B cell (primary cell): ENCODE measurements around the gene GMEB2. TPM values are rescaled to one million over a fixed set of nuclear protein-coding genes. Genes with fewer than 3 reads are reported as not detected.

Experiments
- ATAC-seq: fragments of 200-7000 bp; cut with Tn5 transposase; one replicate; pipeline ENCODE4 v1.10.0; 2021; ENCODE audit warnings: low read depth, mild to moderate bottlenecking, moderate number of reproducible peaks, moderate library complexity
- CTCF ChIA-PET: fragments of 350-600 bp; sonication (Branson Sonifier 250); formaldehyde crosslinking; loops from one replicate; lab custom pipeline; 2021; ENCODE audit warnings: antibody characterized with exemption, inconsistent platforms; lab: Charles Lee
- POLR2A ChIA-PET: fragments of 350-600 bp; sonication (Branson Sonifier 250); formaldehyde crosslinking; loops from one replicate; lab custom pipeline; 2021; ENCODE audit warnings: antibody characterized with exemption; lab: Charles Lee
- DNase-seq: peaks from one replicate; pipeline ENCODE4 v3.0.0; 2013
- H2AFZ ChIP-seq: 2 replicates; pipeline ENCODE4 v1.6.1; 2012; ENCODE audit warnings: mild to moderate bottlenecking, low read depth, low read length; ENCODE audit not compliant: insufficient read depth, poor library complexity, severe bottlenecking
- H3K27ac ChIP-seq, 2 donors: 1 replicate in 1 of 2; 2 replicates in 1 of 2; pipeline ENCODE4 v1.5.1; 2012 to 2013; ENCODE audit warnings: low read length in 2 of 2, mild to moderate bottlenecking in 2 of 2, moderate library complexity in 1 of 2
- H3K27me3 ChIP-seq, 4 experiments: fragments of 200-600 bp in 1 of 4; sonication (generic) in 1 of 4; replicated peaks in 1 of 4; 1 replicate in 2 of 4; 2 replicates in 2 of 4; pipeline versions ENCODE4 v1.6.1 to v1.7.0; 2013 to 2016; ENCODE audit warnings: low read length in 3 of 4, mild to moderate bottlenecking in 2 of 4, mixed read lengths in 1 of 4, moderate library complexity in 1 of 4; ENCODE audit not compliant: insufficient read depth in 4 of 4, control insufficient read depth in 3 of 4; ENCODE audit errors: control extremely low read depth in 1 of 4
- H3K36me3 ChIP-seq, 2 experiments: replicated peaks in 1 of 2; 1 replicate in 1 of 2; 2 replicates in 1 of 2; pipeline versions ENCODE4 v1.6.1 to v1.7.1; 2013; ENCODE audit warnings: low read length in 1 of 2; ENCODE audit not compliant: insufficient read depth in 2 of 2, control insufficient read depth in 1 of 2; ENCODE audit errors: control extremely low read depth in 1 of 2, extremely low read depth in 1 of 2
- H3K4me1 ChIP-seq, 2 donors: fragments of 200-600 bp in 1 of 2; sonication (generic) in 1 of 2; 1 replicate in 1 of 2; 2 replicates in 1 of 2; pipeline versions ENCODE4 v1.5.1 to v1.6.1; 2013 to 2017; ENCODE audit warnings: low read length in 2 of 2; ENCODE audit not compliant: control insufficient read depth in 2 of 2, insufficient read depth in 2 of 2
- H3K4me2 ChIP-seq: replicated peaks from 2 replicates; pipeline ENCODE3; 2012; ENCODE audit warnings: mild to moderate bottlenecking, low read depth, low read length; ENCODE audit not compliant: poor library complexity, severe bottlenecking
- H3K4me3 ChIP-seq, 5 experiments: fragments of 200-600 bp in 1 of 5; sonication (generic) in 1 of 5; 1 replicate in 3 of 5; 2 replicates in 2 of 5; pipeline versions ENCODE4 v1.5.1 to v1.7.0; 2011 to 2016; ENCODE audit warnings: low read length in 4 of 5, mild to moderate bottlenecking in 4 of 5, low read depth in 2 of 5, control low read depth in 1 of 5, moderate library complexity in 1 of 5; ENCODE audit not compliant: insufficient read depth in 1 of 5; ENCODE audit errors: control extremely low read depth in 1 of 5, extremely low read depth in 1 of 5
- H3K79me2 ChIP-seq: fragments of 200-600 bp; sonication (generic); one replicate; pipeline ENCODE4 v1.6.0; 2016; ENCODE audit warnings: low read length; ENCODE audit not compliant: control insufficient read depth, insufficient read depth
- H3K9ac ChIP-seq: fragments of 200-600 bp; sonication (generic); 2 replicates; pipeline ENCODE4 v1.6.1; 2017; ENCODE audit warnings: mild to moderate bottlenecking, low read length, moderate library complexity
- H3K9me3 ChIP-seq, 3 donors: one replicate each; pipeline versions ENCODE4 v1.6.1 to v1.7.1; 2013; ENCODE audit warnings: low read length in 2 of 3; ENCODE audit not compliant: control insufficient read depth in 2 of 3, insufficient read depth in 1 of 3; ENCODE audit errors: control extremely low read depth in 1 of 3
- H4K20me1 ChIP-seq: 2 replicates; pipeline ENCODE4 v1.6.0; 2012; ENCODE audit warnings: mild to moderate bottlenecking, low read length; ENCODE audit not compliant: insufficient read depth, control insufficient read depth, poor library complexity, severe bottlenecking
- H3K27ac Mint-ChIP-seq: one replicate; pipeline ENCODE4 v1.8.0; 2021; ENCODE audit warnings: mixed read lengths
- H3K27me3 Mint-ChIP-seq: one replicate; pipeline ENCODE4 v1.8.0; 2021; ENCODE audit warnings: mixed read lengths
- H3K4me1 Mint-ChIP-seq: one replicate; pipeline ENCODE4 v1.8.0; 2021; ENCODE audit warnings: mixed read lengths
- H3K4me3 Mint-ChIP-seq: one replicate; pipeline ENCODE4 v1.8.0; 2021; ENCODE audit warnings: mixed read lengths
- H3K9me3 Mint-ChIP-seq: one replicate; pipeline ENCODE4 v1.8.0; 2022; ENCODE audit warnings: mixed read lengths; ENCODE audit not compliant: insufficient read depth
- CTCF ChIP-seq: fragments of 200-600 bp; IDR thresholded peaks from one replicate; pipeline ENCODE4 v1.8.0; 2022; ENCODE audit warnings: antibody characterized with exemption, mild to moderate bottlenecking
- EZH2 ChIP-seq: IDR thresholded peaks from 2 replicates; pipeline ENCODE4 v1.6.1; 2012; ENCODE audit warnings: borderline replicate concordance, low read depth, mild to moderate bottlenecking, moderate library complexity, low read length; ENCODE audit not compliant: insufficient read depth, poor library complexity, severe bottlenecking
- WGBS: methylation state at CpG from one replicate; pipeline ENCODE4 v1.1.5; 2013; ENCODE audit warnings: missing lambda C conversion rate; ENCODE audit not compliant: insufficient coverage; 5-methylcytosine and 5-hydroxymethylcytosine counted together
- intact Hi-C: fragments of 100-400 bp; cut with micrococcal nuclease; formaldehyde crosslinking; loops from one replicate; pipeline ENCODE4 v1.10.0; 2022
- polyA plus RNA-seq: library from polyadenylated mRNA; depleted of rRNA; stranded (reverse); fragments of >200 nt; gene quantifications from 2 replicates; pipeline ENCODE4 v1.2.3, GENCODE V29; 2012
- total RNA-seq, 2 donors: library from RNA; stranded (reverse); fragments of 120-200 nt in 1 of 2; gene quantifications; 1 replicate in 1 of 2; 2 replicates in 1 of 2; pipeline versions ENCODE4 v1.2.3 to v1.2.4, GENCODE V29; 2013 to 2022

Gene GMEB2
- total and polyA plus RNA-seq, 2 donors (not counting 1 experiment from before 2014, with no cell fraction given): 17.7 to 24.5 TPM

GRCh38 chr20:63648895-63649589 is 22.1 kb upstream of the GMEB2 start:
- no peak for ATAC-seq
- H3K4me3 Mint-ChIP-seq: no peak overlapping the region
- H3K4me1 ChIP-seq: peaks cover 13 to 19% of the 10 kb centered on the region in 2 donors
- no peak overlapping the region for H3K27ac ChIP-seq
- no peak overlapping the region for H3K4me3 ChIP-seq
- no peak overlapping the region for H2AFZ ChIP-seq
- intact Hi-C loops: no loop called here
- peaks cover 9% of the 10 kb centered on the region for H3K4me1 Mint-ChIP-seq
- H3K9ac ChIP-seq: no peak overlapping the region
- H3K27me3 Mint-ChIP-seq: peaks cover 4% of the 10 kb centered on the region
- H3K9me3 Mint-ChIP-seq: no peaks in the 10 kb centered on the region
- no peaks in the 10 kb centered on the region for H3K79me2 ChIP-seq
- WGBS: 80% methylated on average over 9 of the region's 11 CpGs
- H3K36me3 ChIP-seq: no peaks in the 10 kb centered on the region
- TF ChIP-seq CTCF (no peak), EZH2 (no peak)
- peaks cover 0 to 9% (median 3%) of the 10 kb centered on the region in 4 experiments for H3K27me3 ChIP-seq
- no peak overlapping the region for H3K27ac Mint-ChIP-seq
- CTCF ChIA-PET: interaction anchor here (1.2 kb wide), 1 partner anchor 13 kb away, joined by 4 read pairs; no protein-coding TSS in a partner anchor
- H3K9me3 ChIP-seq: peaks cover 0 to under 1% (median 0%) of the 10 kb centered on the region in 3 donors
- H4K20me1 ChIP-seq: no peaks in the 10 kb centered on the region
- H3K4me2 ChIP-seq: no peak overlapping the region
- POLR2A ChIA-PET: no interaction called here
- DNase-seq: no peak

GRCh38 chr20:63648190-63648589 is 21.3 kb upstream of the GMEB2 start:
- Histone ChIP-seq H2AFZ (no peak overlapping the region), H3K4me1 (peaks cover 7 to 12% of the 10 kb centered on the region in 2 donors), H3K36me3 (no peaks in the 10 kb centered on the region), H3K9me3 (no peaks in the 10 kb centered on the region), H3K4me2 (no peak overlapping the region), H3K4me3 (no peak overlapping the region), H3K27ac (no peak overlapping the region), H3K27me3 (peaks cover 0 to 3% (median 1%) of the 10 kb centered on the region in 4 experiments), H4K20me1 (no peaks in the 10 kb centered on the region), H3K9ac (no peak overlapping the region), H3K79me2 (no peaks in the 10 kb centered on the region)
- no peak overlapping the region for H3K27ac Mint-ChIP-seq
- TF ChIP-seq EZH2 (no peak), CTCF (no peak)
- intact Hi-C loops: no loop called here
- POLR2A ChIA-PET: no interaction called here
- peaks cover 4% of the 10 kb centered on the region for H3K27me3 Mint-ChIP-seq
- H3K4me3 Mint-ChIP-seq: no peak overlapping the region
- no CpG with 5 or more reads among the region's 6 CpGs for WGBS
- peaks cover 6% of the 10 kb centered on the region for H3K4me1 Mint-ChIP-seq
- CTCF ChIA-PET: no interaction called here
- no peaks in the 10 kb centered on the region for H3K9me3 Mint-ChIP-seq
- no peak for ATAC-seq
- DNase-seq: no peak
